ENCODE measurements around the gene UPF3B.

The UPF3B gene

GRCh38 chrX:119880552-119881437 lies 28.0 kb upstream of the UPF3B start:
- H3K27ac ChIP-seq (ENCODE audit: low read depth, low read length): no peak overlapping the region
- peaks cover 0 to 9% (median 5%) of the 10 kb centered on the region in 5 donors for H3K36me3 ChIP-seq (ENCODE audit: control insufficient read depth in 5 of 5, insufficient read depth in 5 of 5, low read length in 5 of 5)
- H3K9me3 ChIP-seq (ENCODE audit: control insufficient read depth in 5 of 5, low read length in 5 of 5): no peaks in the 10 kb centered on the region
- no peak overlapping the region for H3K4me3 ChIP-seq (ENCODE audit: low read depth in 1 of 5, low read length in 5 of 5)
- H3K9ac ChIP-seq (ENCODE audit: low read length in 5 of 5): no peak overlapping the region
- peaks cover 0 to 6% (median 0%) of the 10 kb centered on the region in 5 donors for H3K27me3 ChIP-seq (ENCODE audit: control insufficient read depth in 5 of 5, insufficient read depth in 4 of 5, low read length in 5 of 5)
- no peaks in the 10 kb centered on the region for H3K4me1 ChIP-seq (ENCODE audit: control insufficient read depth in 5 of 5, insufficient read depth in 5 of 5, low read length in 5 of 5)

GRCh38 chrX:119880076-119880475 lies 27.3 kb upstream of the UPF3B start:
- H3K9me3 ChIP-seq (ENCODE audit: control insufficient read depth in 5 of 5, low read length in 5 of 5): no peaks in the 10 kb centered on the region
- no peak overlapping the region for H3K9ac ChIP-seq (ENCODE audit: low read length in 5 of 5)
- no peak overlapping the region for H3K27ac ChIP-seq (ENCODE audit: low read depth, low read length)
- H3K4me1 ChIP-seq (ENCODE audit: control insufficient read depth in 5 of 5, insufficient read depth in 5 of 5, low read length in 5 of 5): no peaks in the 10 kb centered on the region
- peaks cover 0 to 11% (median 5%) of the 10 kb centered on the region in 5 donors for H3K36me3 ChIP-seq (ENCODE audit: control insufficient read depth in 5 of 5, insufficient read depth in 5 of 5, low read length in 5 of 5)
- peaks cover 0 to 6% (median 0%) of the 10 kb centered on the region in 5 donors for H3K27me3 ChIP-seq (ENCODE audit: control insufficient read depth in 5 of 5, insufficient read depth in 4 of 5, low read length in 5 of 5)
- H3K4me3 ChIP-seq (ENCODE audit: low read depth in 1 of 5, low read length in 5 of 5): no peak overlapping the region

- Histone ChIP-seq H3K9me3 (ENCODE audit: control insufficient read depth in 5 of 5, low read length in 5 of 5) (no peaks in the 10 kb centered on the region), H3K36me3 (ENCODE audit: control insufficient read depth in 5 of 5, insufficient read depth in 5 of 5, low read length in 5 of 5) (peaks cover 0 to 11% (median 5%) of the 10 kb centered on the region in 5 donors), H3K27me3 (ENCODE audit: control insufficient read depth in 5 of 5, insufficient read depth in 4 of 5, low read length in 5 of 5) (peaks cover 0 to 6% (median 0%) of the 10 kb centered on the region in 5 donors), H3K27ac (ENCODE audit: low read depth, low read length) (no peak overlapping the region), H3K4me1 (ENCODE audit: control insufficient read depth in 5 of 5, insufficient read depth in 5 of 5, low read length in 5 of 5) (no peaks in the 10 kb centered on the region), H3K4me3 (ENCODE audit: low read depth in 1 of 5, low read length in 5 of 5) (no peak overlapping the region), H3K9ac (ENCODE audit: low read length in 5 of 5) (no peak overlapping the region)
Measured at GRCh38 chrX:119878740-119879139, 26.0 kb upstream of the UPF3B start.

- peak within 1 kb of the TSS; percentile 68 to 86 (median 85) for H3K9ac ChIP-seq (ENCODE audit: low read length in 5 of 5)
- H3K9me3 ChIP-seq (ENCODE audit: control insufficient read depth in 5 of 5, low read length in 5 of 5): peaks cover 0 to 7% (median 0%) of the 10 kb centered on the region in 5 donors
- peak within 1 kb of the TSS; percentile 62 to 92 (median 80) for H3K4me3 ChIP-seq (ENCODE audit: low read depth in 1 of 5, low read length in 5 of 5)
- no peaks in the 10 kb centered on the region for H3K27me3 ChIP-seq (ENCODE audit: control insufficient read depth in 5 of 5, insufficient read depth in 4 of 5, low read length in 5 of 5)
- peak within 1 kb of the TSS; percentile 90 for H3K27ac ChIP-seq (ENCODE audit: low read depth, low read length)
- peaks cover 0 to 5% (median 4%) of the 10 kb centered on the region in 5 donors for H3K36me3 ChIP-seq (ENCODE audit: control insufficient read depth in 5 of 5, insufficient read depth in 5 of 5, low read length in 5 of 5)
- H3K4me1 ChIP-seq (ENCODE audit: control insufficient read depth in 5 of 5, insufficient read depth in 5 of 5, low read length in 5 of 5): peaks cover 0 to 16% (median 9%) of the 10 kb centered on the region in 5 donors
Measured at GRCh38 chrX:119871599-119872395, 19.0 kb upstream of the UPF3B start, which contains the start of the genes NDUFA1 and RNF113A. Gene NDUFA1 (plus strand): TSS chrX:119871832. CDS start chrX:119871912, 80 bp downstream. Gene RNF113A (minus strand): TSS chrX:119871733. CDS start chrX:119871613, 120 bp downstream.

- Histone ChIP-seq H3K36me3 (ENCODE audit: control insufficient read depth in 5 of 5, insufficient read depth in 5 of 5, low read length in 5 of 5) (peaks cover 0 to 4% (median under 1%) of the 10 kb centered on the region in 5 donors), H3K4me1 (ENCODE audit: control insufficient read depth in 5 of 5, insufficient read depth in 5 of 5, low read length in 5 of 5) (peaks cover 0 to 16% (median 9%) of the 10 kb centered on the region in 5 donors), H3K9ac (ENCODE audit: low read length in 5 of 5) (peak overlapping the region; percentile 12 to 86 (median 85)), H3K27ac (ENCODE audit: low read depth, low read length) (peak overlapping the region; percentile 90), H3K27me3 (ENCODE audit: control insufficient read depth in 5 of 5, insufficient read depth in 4 of 5, low read length in 5 of 5) (no peaks in the 10 kb centered on the region), H3K9me3 (ENCODE audit: control insufficient read depth in 5 of 5, low read length in 5 of 5) (peaks cover 0 to 7% (median 0%) of the 10 kb centered on the region in 5 donors), H3K4me3 (ENCODE audit: low read depth in 1 of 5, low read length in 5 of 5) (peak overlapping the region; percentile 62 to 92 (median 80))
Measured at GRCh38 chrX:119871245-119871598, 18.5 kb upstream of the UPF3B start.

GRCh38 chrX:119870626-119871131 lies 17.9 kb upstream of the UPF3B start:
- Histone ChIP-seq H3K36me3 (ENCODE audit: control insufficient read depth in 5 of 5, insufficient read depth in 5 of 5, low read length in 5 of 5) (peaks cover 0 to 2% (median 0%) of the 10 kb centered on the region in 5 donors), H3K9ac (ENCODE audit: low read length in 5 of 5) (peak overlapping the region; percentile 12 to 86 (median 85)), H3K9me3 (ENCODE audit: control insufficient read depth in 5 of 5, low read length in 5 of 5) (peaks cover 0 to 7% (median 0%) of the 10 kb centered on the region in 5 donors), H3K4me1 (ENCODE audit: control insufficient read depth in 5 of 5, insufficient read depth in 5 of 5, low read length in 5 of 5) (peaks cover 0 to 16% (median 9%) of the 10 kb centered on the region in 5 donors), H3K4me3 (ENCODE audit: low read depth in 1 of 5, low read length in 5 of 5) (peak overlapping the region; percentile 62 to 92 (median 80)), H3K27ac (ENCODE audit: low read depth, low read length) (peak overlapping the region; percentile 90), H3K27me3 (ENCODE audit: control insufficient read depth in 5 of 5, insufficient read depth in 4 of 5, low read length in 5 of 5) (no peaks in the 10 kb centered on the region)

- H3K9ac ChIP-seq (ENCODE audit: low read length in 5 of 5): peak overlapping the region in 4 of 5 donors; percentile 39 to 79 (median 68)
- peaks cover 0 to 2% (median 0%) of the 10 kb centered on the region in 5 donors for H3K27me3 ChIP-seq (ENCODE audit: control insufficient read depth in 5 of 5, insufficient read depth in 4 of 5, low read length in 5 of 5)
- H3K4me3 ChIP-seq (ENCODE audit: low read depth in 1 of 5, low read length in 5 of 5): peak overlapping the region; percentile 38 to 75 (median 71)
- peaks cover 0 to 4% (median 0%) of the 10 kb centered on the region in 5 donors for H3K9me3 ChIP-seq (ENCODE audit: control insufficient read depth in 5 of 5, low read length in 5 of 5)
- peaks cover 0 to 6% (median 0%) of the 10 kb centered on the region in 5 donors for H3K36me3 ChIP-seq (ENCODE audit: control insufficient read depth in 5 of 5, insufficient read depth in 5 of 5, low read length in 5 of 5)
- H3K4me1 ChIP-seq (ENCODE audit: control insufficient read depth in 5 of 5, insufficient read depth in 5 of 5, low read length in 5 of 5): peaks cover 0 to 10% (median 4%) of the 10 kb centered on the region in 5 donors
- peak overlapping the region; percentile 88 for H3K27ac ChIP-seq (ENCODE audit: low read depth, low read length)
Measured at GRCh38 chrX:119853444-119853843, 681 bp upstream of the UPF3B start.

- Histone ChIP-seq H3K27me3 (ENCODE audit: control insufficient read depth in 5 of 5, insufficient read depth in 4 of 5, low read length in 5 of 5) (no peaks in the 10 kb centered on the region), H3K9ac (ENCODE audit: low read length in 5 of 5) (no peak overlapping the region), H3K36me3 (ENCODE audit: control insufficient read depth in 5 of 5, insufficient read depth in 5 of 5, low read length in 5 of 5) (peaks cover 6 to 40% (median 34%) of the 10 kb centered on the region in 5 donors), H3K9me3 (ENCODE audit: control insufficient read depth in 5 of 5, low read length in 5 of 5) (no peaks in the 10 kb centered on the region), H3K27ac (ENCODE audit: low read depth, low read length) (no peak overlapping the region), H3K4me1 (ENCODE audit: control insufficient read depth in 5 of 5, insufficient read depth in 5 of 5, low read length in 5 of 5) (no peaks in the 10 kb centered on the region), H3K4me3 (ENCODE audit: low read depth in 1 of 5, low read length in 5 of 5) (no peak overlapping the region)
Measured at GRCh38 chrX:119833905-119834304, 18.9 kb downstream of the UPF3B start.

- no peak overlapping the region for H3K27ac ChIP-seq (ENCODE audit: low read depth, low read length)
- H3K9ac ChIP-seq (ENCODE audit: low read length in 5 of 5): no peak overlapping the region
- peaks cover 0 to 3% (median 0%) of the 10 kb centered on the region in 5 donors for H3K4me1 ChIP-seq (ENCODE audit: control insufficient read depth in 5 of 5, insufficient read depth in 5 of 5, low read length in 5 of 5)
- no peaks in the 10 kb centered on the region for H3K27me3 ChIP-seq (ENCODE audit: control insufficient read depth in 5 of 5, insufficient read depth in 4 of 5, low read length in 5 of 5)
- H3K9me3 ChIP-seq (ENCODE audit: control insufficient read depth in 5 of 5, low read length in 5 of 5): no peaks in the 10 kb centered on the region
- H3K36me3 ChIP-seq (ENCODE audit: control insufficient read depth in 5 of 5, insufficient read depth in 5 of 5, low read length in 5 of 5): peaks cover 0 to 15% (median 6%) of the 10 kb centered on the region in 5 donors
- no peak overlapping the region for H3K4me3 ChIP-seq (ENCODE audit: low read depth in 1 of 5, low read length in 5 of 5)
Measured at GRCh38 chrX:119828446-119828845, 24.3 kb downstream of the UPF3B start.
